WERI-Rb-1 (cell line): ENCODE data around the gene UNC5A.

Experiments
- DNase-seq: peaks from one replicate; pipeline ENCODE4 v3.0.0-alpha.2; 2020
- H3K27ac ChIP-seq: fragments of 250-450 bp; sonication (Bioruptor Pico); 2 replicates; pipeline ENCODE4 v1.5.1; 2020; ENCODE audit warnings: mild to moderate bottlenecking, moderate library complexity
- H3K27me3 ChIP-seq: fragments of 250-450 bp; sonication (Bioruptor Pico); 2 replicates; pipeline ENCODE4 v1.5.1; 2021; ENCODE audit warnings: mild to moderate bottlenecking, low read depth, moderate library complexity; ENCODE audit not compliant: insufficient read depth, severe bottlenecking
- H3K36me3 ChIP-seq: fragments of 250-450 bp; sonication (Bioruptor Pico); 2 replicates; pipeline ENCODE4 v1.5.1; 2020; ENCODE audit warnings: mild to moderate bottlenecking, moderate library complexity
- H3K4me3 ChIP-seq: 2 replicates; pipeline ENCODE4 v1.5.1; 2011; ENCODE audit warnings: low read depth, mild to moderate bottlenecking, control low read depth, low read length
- H3K9me3 ChIP-seq: fragments of 250-450 bp; sonication (Bioruptor Pico); 2 replicates; pipeline ENCODE4 v1.5.1; 2021; ENCODE audit warnings: mild to moderate bottlenecking, moderate library complexity; ENCODE audit not compliant: severe bottlenecking
- TF ChIP-seq, protein P1 (sequence below): IDR thresholded peaks from 2 replicates; pipeline ENCODE4 v1.5.1; 2011; ENCODE audit warnings: low read depth, mild to moderate bottlenecking, control low read depth, inconsistent platforms, low read length

UNC5A gene

DNA sequence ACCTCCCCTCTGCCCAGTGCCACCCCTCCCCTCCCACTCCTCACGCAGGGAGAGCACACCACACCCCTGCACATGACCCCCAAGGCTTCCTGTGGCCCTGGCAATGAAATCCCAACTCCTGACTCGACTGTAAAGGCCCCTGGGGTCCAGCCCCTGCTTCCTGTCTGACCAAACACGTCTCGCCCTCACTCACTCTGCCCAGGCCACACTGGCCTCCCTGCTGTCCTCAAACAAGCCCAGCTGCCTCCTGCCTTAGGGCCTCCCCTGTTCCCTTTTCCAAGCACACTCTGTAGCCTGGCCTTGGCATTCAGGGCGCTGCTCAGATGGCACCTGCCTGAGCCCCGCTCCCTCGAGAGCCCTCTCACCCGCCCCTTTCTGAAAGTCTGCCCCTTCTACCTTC is 46.4 kb downstream of the UNC5A start:
- no peak overlapping the region for H3K27ac ChIP-seq
- no peaks in the 10 kb centered on the region for H3K36me3 ChIP-seq
- H3K4me3 ChIP-seq: no peak overlapping the region
- no peak for DNase-seq
- no peaks in the 10 kb centered on the region for H3K9me3 ChIP-seq
- TF ChIP-seq, protein P1, sequence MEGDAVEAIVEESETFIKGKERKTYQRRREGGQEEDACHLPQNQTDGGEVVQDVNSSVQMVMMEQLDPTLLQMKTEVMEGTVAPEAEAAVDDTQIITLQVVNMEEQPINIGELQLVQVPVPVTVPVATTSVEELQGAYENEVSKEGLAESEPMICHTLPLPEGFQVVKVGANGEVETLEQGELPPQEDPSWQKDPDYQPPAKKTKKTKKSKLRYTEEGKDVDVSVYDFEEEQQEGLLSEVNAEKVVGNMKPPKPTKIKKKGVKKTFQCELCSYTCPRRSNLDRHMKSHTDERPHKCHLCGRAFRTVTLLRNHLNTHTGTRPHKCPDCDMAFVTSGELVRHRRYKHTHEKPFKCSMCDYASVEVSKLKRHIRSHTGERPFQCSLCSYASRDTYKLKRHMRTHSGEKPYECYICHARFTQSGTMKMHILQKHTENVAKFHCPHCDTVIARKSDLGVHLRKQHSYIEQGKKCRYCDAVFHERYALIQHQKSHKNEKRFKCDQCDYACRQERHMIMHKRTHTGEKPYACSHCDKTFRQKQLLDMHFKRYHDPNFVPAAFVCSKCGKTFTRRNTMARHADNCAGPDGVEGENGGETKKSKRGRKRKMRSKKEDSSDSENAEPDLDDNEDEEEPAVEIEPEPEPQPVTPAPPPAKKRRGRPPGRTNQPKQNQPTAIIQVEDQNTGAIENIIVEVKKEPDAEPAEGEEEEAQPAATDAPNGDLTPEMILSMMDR: no peak
- H3K27me3 ChIP-seq: no peaks in the 10 kb centered on the region

DNA sequence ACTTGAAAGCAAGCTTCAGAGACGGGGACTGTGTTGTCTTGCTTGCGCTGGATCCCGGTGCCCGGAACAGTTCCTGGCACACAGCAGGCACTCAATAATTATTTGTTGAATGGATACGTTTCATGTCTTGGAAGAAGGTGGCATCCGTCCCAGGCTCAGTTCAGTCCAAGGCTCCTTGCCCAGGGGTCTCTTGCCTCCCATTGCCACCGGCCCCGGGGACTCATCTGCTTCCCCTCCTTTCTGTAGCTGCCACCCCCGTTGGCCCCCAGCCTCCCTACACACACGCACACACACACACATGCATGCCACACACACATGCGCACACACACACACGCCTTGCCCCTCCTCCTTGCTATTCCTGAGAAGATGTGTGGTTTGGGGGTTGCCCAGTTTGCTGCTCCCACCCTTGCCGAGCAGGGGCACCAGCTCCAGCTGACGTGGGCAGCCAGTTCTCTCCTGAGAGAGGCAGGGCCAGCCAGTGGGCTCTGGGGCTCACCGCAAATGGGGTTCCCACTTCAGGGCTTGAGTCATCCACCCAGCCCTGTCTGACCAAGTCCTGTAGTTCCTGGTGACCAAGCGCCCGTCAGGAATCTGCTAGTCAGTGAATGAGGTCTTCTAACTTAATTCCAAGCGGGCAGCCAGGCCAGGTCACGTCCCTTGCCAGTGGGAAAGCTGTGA is 47.0 kb downstream of the UNC5A start:
- TF ChIP-seq, protein P1: no peak
- Histone ChIP-seq H3K4me3 (no peak overlapping the region), H3K27ac (no peak overlapping the region), H3K27me3 (no peaks in the 10 kb centered on the region), H3K36me3 (no peaks in the 10 kb centered on the region), H3K9me3 (no peaks in the 10 kb centered on the region)
- no peak for DNase-seq

DNA sequence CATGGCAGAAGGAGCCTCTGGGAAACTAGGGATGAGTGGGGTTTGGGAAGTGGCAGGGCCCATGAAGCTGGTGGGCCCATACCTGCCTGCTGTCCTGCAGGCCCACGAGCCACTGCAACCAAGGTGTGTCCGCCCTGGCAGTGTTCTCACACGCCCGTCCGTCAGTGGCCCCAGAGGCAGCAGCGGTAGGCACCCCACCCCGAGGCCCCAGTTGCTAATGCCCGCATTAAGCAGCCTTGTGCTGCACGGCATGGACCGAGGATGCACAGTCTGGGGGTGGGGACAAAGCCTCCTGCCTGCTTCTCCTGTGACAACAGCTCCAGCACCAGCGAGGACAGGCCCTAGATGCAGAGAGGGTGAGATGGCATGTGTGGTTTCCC is 47.5 kb downstream of the UNC5A start:
- H3K36me3 ChIP-seq: no peaks in the 10 kb centered on the region
- H3K9me3 ChIP-seq: no peaks in the 10 kb centered on the region
- TF ChIP-seq, protein P1: no peak

DNA sequence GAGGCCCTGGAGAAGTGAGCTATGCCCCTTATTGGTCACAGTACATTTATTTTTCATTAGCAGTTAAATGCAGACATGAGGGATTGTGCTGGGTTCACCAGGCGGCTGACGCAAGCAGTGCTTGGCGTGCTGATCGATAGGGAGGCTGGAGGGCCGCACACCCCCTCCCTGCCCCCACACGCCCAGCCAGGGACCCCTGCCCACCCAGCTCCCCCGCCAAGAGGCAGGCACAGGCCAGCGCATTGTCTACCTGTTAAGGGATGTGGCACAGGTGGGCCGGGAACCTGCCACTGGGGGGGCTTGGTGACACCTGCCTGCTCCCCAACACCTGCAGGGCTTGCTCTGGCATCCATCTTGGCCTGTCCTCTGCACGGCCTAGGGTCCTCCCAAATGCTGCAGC is 49.6 kb downstream of the UNC5A start:
- Histone ChIP-seq H3K36me3 (no peaks in the 10 kb centered on the region), H3K4me3 (no peak overlapping the region), H3K27me3 (no peaks in the 10 kb centered on the region), H3K27ac (no peak overlapping the region), H3K9me3 (no peaks in the 10 kb centered on the region)
- DNase-seq: no peak
- TF ChIP-seq, protein P1: no peak

More for the DNA sequence above, 47.5 kb downstream of the UNC5A start:
- no peaks in the 10 kb centered on the region for H3K27me3 ChIP-seq
- H3K27ac ChIP-seq: no peak overlapping the region
- no peak for DNase-seq
- H3K4me3 ChIP-seq: no peak overlapping the region

DNA sequence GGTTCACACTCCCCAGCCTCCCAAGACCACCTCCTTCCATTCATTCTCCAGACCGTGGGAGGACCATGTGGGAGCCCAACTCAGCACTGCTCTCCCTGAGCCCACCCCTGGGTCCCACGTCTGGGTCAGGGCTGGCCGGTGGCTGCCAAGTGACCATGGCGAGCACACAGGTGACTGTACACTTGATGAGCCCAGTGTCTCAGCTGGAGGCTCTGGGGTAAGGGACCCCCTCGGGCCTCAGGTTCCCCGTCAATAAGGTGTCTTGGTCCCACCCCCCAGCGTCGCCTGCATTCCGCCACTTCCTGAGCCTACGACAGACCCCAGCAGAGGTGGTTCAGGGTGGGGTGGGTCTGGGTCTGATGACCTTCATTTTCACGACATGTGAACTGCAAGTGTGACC is 50.0 kb downstream of the UNC5A start:
- Histone ChIP-seq H3K27ac (no peak overlapping the region), H3K4me3 (no peak overlapping the region), H3K27me3 (no peaks in the 10 kb centered on the region), H3K36me3 (no peaks in the 10 kb centered on the region), H3K9me3 (no peaks in the 10 kb centered on the region)
- TF ChIP-seq, protein P1: no peak
- no peak for DNase-seq

DNA sequence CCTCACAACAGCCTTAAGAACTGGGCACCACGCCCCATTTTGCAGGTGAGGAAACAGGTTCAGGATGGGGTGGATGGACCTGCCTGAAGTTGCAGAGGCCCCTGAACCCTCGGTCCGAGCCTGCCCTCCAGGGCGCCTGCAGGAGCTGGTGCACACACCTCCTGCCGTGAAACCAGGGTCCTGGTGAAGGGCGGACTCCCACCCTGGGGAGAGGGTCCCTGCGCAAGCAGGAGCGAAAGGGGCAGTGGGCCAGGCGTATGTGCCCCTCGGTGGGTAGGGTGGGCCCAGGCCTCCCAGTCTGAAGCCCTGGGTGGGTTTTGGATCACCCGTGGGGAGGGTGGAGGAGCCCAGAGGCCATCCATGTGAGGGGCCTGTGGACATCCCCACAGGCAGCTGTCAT is 50.9 kb downstream of the UNC5A start:
- DNase-seq: no peak
- Histone ChIP-seq H3K27ac (no peak overlapping the region), H3K27me3 (no peaks in the 10 kb centered on the region), H3K36me3 (no peaks in the 10 kb centered on the region), H3K4me3 (no peak overlapping the region), H3K9me3 (no peaks in the 10 kb centered on the region)
- TF ChIP-seq, protein P1: no peak
